ENCODE measurements around the gene YDJC. TPM values are rescaled to one million over a fixed set of nuclear protein-coding genes. Genes with fewer than 3 reads are reported as not detected.

Gene YDJC
- polyA plus RNA-seq, 2 donors, result 28.5 to 31.4 TPM

- Histone ChIP-seq H3K27me3 (ENCODE audit: control insufficient read depth in 1 of 2, insufficient read depth in 2 of 2, low read length in 2 of 2) (no peaks in the 10 kb centered on the region), H3K4me3 (ENCODE audit: low read depth in 1 of 2, low read length in 2 of 2) (no peak overlapping the region), H3K27ac (ENCODE audit: low read depth in 2 of 2, low read length in 1 of 2) (no peak overlapping the region), H3K36me3 (ENCODE audit: control insufficient read depth in 2 of 2, insufficient read depth in 2 of 2, low read length in 1 of 2) (peaks cover 0 to under 1% of the 10 kb centered on the region in 2 donors), H3K9me3 (ENCODE audit: control insufficient read depth in 2 of 2, insufficient read depth in 1 of 2, low read depth in 1 of 2, low read length in 1 of 2) (no peaks in the 10 kb centered on the region), H3K4me1 (ENCODE audit: control insufficient read depth in 2 of 2, insufficient read depth in 2 of 2, low read length in 1 of 2) (peaks cover 4 to 7% of the 10 kb centered on the region in 2 donors)
- 70 to 84% methylated on average over 4 of the region's 4 CpGs for WGBS, 2 donors
Measured at GRCh38 chr22:21633481-21633880, 3.7 kb upstream of the YDJC start.

- Histone ChIP-seq H3K27me3 (ENCODE audit: control insufficient read depth in 1 of 2, insufficient read depth in 2 of 2, low read length in 2 of 2) (no peaks in the 10 kb centered on the region), H3K9me3 (ENCODE audit: control insufficient read depth in 2 of 2, insufficient read depth in 1 of 2, low read depth in 1 of 2, low read length in 1 of 2) (no peaks in the 10 kb centered on the region), H3K4me3 (ENCODE audit: low read depth in 1 of 2, low read length in 2 of 2) (no peak overlapping the region), H3K4me1 (ENCODE audit: control insufficient read depth in 2 of 2, insufficient read depth in 2 of 2, low read length in 1 of 2) (peaks cover 4 to 11% of the 10 kb centered on the region in 2 donors), H3K36me3 (ENCODE audit: control insufficient read depth in 2 of 2, insufficient read depth in 2 of 2, low read length in 1 of 2) (peaks cover 0 to 3% of the 10 kb centered on the region in 2 donors), H3K27ac (ENCODE audit: low read depth in 2 of 2, low read length in 1 of 2) (no peak overlapping the region)
- WGBS, 2 donors, result 95 to 96% methylated on average over 18 of the region's 18 CpGs
Measured at GRCh38 chr22:21632931-21633330, 3.1 kb upstream of the YDJC start.

- no peak within 1 kb of the TSS for H3K27ac ChIP-seq (ENCODE audit: low read depth in 2 of 2, low read length in 1 of 2)
- WGBS, 2 donors, result 80 to 86% methylated on average over 27 of the region's 27 CpGs
- no peak within 1 kb of the TSS for H3K4me3 ChIP-seq (ENCODE audit: low read depth in 1 of 2, low read length in 2 of 2)
- H3K36me3 ChIP-seq (ENCODE audit: control insufficient read depth in 2 of 2, insufficient read depth in 2 of 2, low read length in 1 of 2), result peaks cover 0 to 3% of the 10 kb centered on the region in 2 donors
- no peaks in the 10 kb centered on the region for H3K9me3 ChIP-seq (ENCODE audit: control insufficient read depth in 2 of 2, insufficient read depth in 1 of 2, low read depth in 1 of 2, low read length in 1 of 2)
- no peaks in the 10 kb centered on the region for H3K27me3 ChIP-seq (ENCODE audit: control insufficient read depth in 1 of 2, insufficient read depth in 2 of 2, low read length in 2 of 2)
- peaks cover 4 to 11% of the 10 kb centered on the region in 2 donors for H3K4me1 ChIP-seq (ENCODE audit: control insufficient read depth in 2 of 2, insufficient read depth in 2 of 2, low read length in 1 of 2)
Measured at GRCh38 chr22:21632237-21632895, 2.5 kb upstream of the YDJC start, which contains the start of gene CCDC116. TSS of gene CCDC116 (plus strand) at chr22:21632760. CDS start at chr22:21633182, 422 bp downstream.

- no peak overlapping the region for H3K4me3 ChIP-seq (ENCODE audit: low read depth in 1 of 2, low read length in 2 of 2)
- peaks cover 4 to 13% of the 10 kb centered on the region in 2 donors for H3K4me1 ChIP-seq (ENCODE audit: control insufficient read depth in 2 of 2, insufficient read depth in 2 of 2, low read length in 1 of 2)
- 90 to 91% methylated on average over 4 of the region's 4 CpGs for WGBS, 2 donors
- H3K9me3 ChIP-seq (ENCODE audit: control insufficient read depth in 2 of 2, insufficient read depth in 1 of 2, low read depth in 1 of 2, low read length in 1 of 2), result no peaks in the 10 kb centered on the region
- no peaks in the 10 kb centered on the region for H3K27me3 ChIP-seq (ENCODE audit: control insufficient read depth in 1 of 2, insufficient read depth in 2 of 2, low read length in 2 of 2)
- H3K36me3 ChIP-seq (ENCODE audit: control insufficient read depth in 2 of 2, insufficient read depth in 2 of 2, low read length in 1 of 2), result peaks cover 0 to 3% of the 10 kb centered on the region in 2 donors
- H3K27ac ChIP-seq (ENCODE audit: low read depth in 2 of 2, low read length in 1 of 2), result no peak overlapping the region
Measured at GRCh38 chr22:21631025-21631424, 1.2 kb upstream of the YDJC start.

GRCh38 chr22:21628386-21629254, 1.2 kb downstream of the YDJC start:
- no peaks in the 10 kb centered on the region for H3K27me3 ChIP-seq (ENCODE audit: control insufficient read depth in 1 of 2, insufficient read depth in 2 of 2, low read length in 2 of 2)
- H3K9me3 ChIP-seq (ENCODE audit: control insufficient read depth in 2 of 2, insufficient read depth in 1 of 2, low read depth in 1 of 2, low read length in 1 of 2), result no peaks in the 10 kb centered on the region
- H3K4me3 ChIP-seq (ENCODE audit: low read depth in 1 of 2, low read length in 2 of 2), result peak overlapping the region; percentile 77 to 98
- peaks cover 0 to 6% of the 10 kb centered on the region in 2 donors for H3K36me3 ChIP-seq (ENCODE audit: control insufficient read depth in 2 of 2, insufficient read depth in 2 of 2, low read length in 1 of 2)
- peak overlapping the region; percentile 50 to 72 for H3K27ac ChIP-seq (ENCODE audit: low read depth in 2 of 2, low read length in 1 of 2)
- peaks cover 7 to 22% of the 10 kb centered on the region in 2 donors for H3K4me1 ChIP-seq (ENCODE audit: control insufficient read depth in 2 of 2, insufficient read depth in 2 of 2, low read length in 1 of 2)
- 66 to 80% methylated on average over 47 to 74 of the region's 74 CpGs for WGBS, 2 donors

- peaks cover 8 to 27% of the 10 kb centered on the region in 2 donors for H3K4me1 ChIP-seq (ENCODE audit: control insufficient read depth in 2 of 2, insufficient read depth in 2 of 2, low read length in 1 of 2)
- H3K36me3 ChIP-seq (ENCODE audit: control insufficient read depth in 2 of 2, insufficient read depth in 2 of 2, low read length in 1 of 2), result peaks cover 0 to 16% of the 10 kb centered on the region in 2 donors
Measured at GRCh38 chr22:21626735-21627469, 2.9 kb downstream of the YDJC start.

GRCh38 chr22:21626073-21626734, 3.6 kb downstream of the YDJC start:
- H3K4me1 ChIP-seq (ENCODE audit: control insufficient read depth in 2 of 2, insufficient read depth in 2 of 2, low read length in 1 of 2), result peaks cover 8 to 27% of the 10 kb centered on the region in 2 donors
- H3K9me3 ChIP-seq (ENCODE audit: control insufficient read depth in 2 of 2, insufficient read depth in 1 of 2, low read depth in 1 of 2, low read length in 1 of 2), result no peaks in the 10 kb centered on the region
- peaks cover 0 to 16% of the 10 kb centered on the region in 2 donors for H3K36me3 ChIP-seq (ENCODE audit: control insufficient read depth in 2 of 2, insufficient read depth in 2 of 2, low read length in 1 of 2)
- 66 to 72% methylated on average over 4 of the region's 4 CpGs for WGBS, 2 donors
- H3K27me3 ChIP-seq (ENCODE audit: control insufficient read depth in 1 of 2, insufficient read depth in 2 of 2, low read length in 2 of 2), result no peaks in the 10 kb centered on the region
- no peak overlapping the region for H3K4me3 ChIP-seq (ENCODE audit: low read depth in 1 of 2, low read length in 2 of 2)
- no peak overlapping the region for H3K27ac ChIP-seq (ENCODE audit: low read depth in 2 of 2, low read length in 1 of 2)

More at GRCh38 chr22:21626735-21627469, 2.9 kb downstream of the YDJC start:
- Histone ChIP-seq H3K4me3 (ENCODE audit: low read depth in 1 of 2, low read length in 2 of 2) (no peak overlapping the region), H3K27ac (ENCODE audit: low read depth in 2 of 2, low read length in 1 of 2) (no peak overlapping the region), H3K27me3 (ENCODE audit: control insufficient read depth in 1 of 2, insufficient read depth in 2 of 2, low read length in 2 of 2) (no peaks in the 10 kb centered on the region), H3K9me3 (ENCODE audit: control insufficient read depth in 2 of 2, insufficient read depth in 1 of 2, low read depth in 1 of 2, low read length in 1 of 2) (no peaks in the 10 kb centered on the region)
- WGBS, 2 donors, result 79 to 84% methylated on average over 11 of the region's 11 CpGs

GRCh38 chr22:21624880-21625791, 4.7 kb downstream of the YDJC start:
- WGBS, 2 donors, result 80 to 81% methylated on average over 12 of the region's 12 CpGs
- H3K27ac ChIP-seq (ENCODE audit: low read depth in 2 of 2, low read length in 1 of 2), result peak overlapping the region in 1 of 2 donors; percentile 6

More at GRCh38 chr22:21624880-21625791, 4.7 kb downstream of the YDJC start:
- Histone ChIP-seq H3K9me3 (ENCODE audit: control insufficient read depth in 2 of 2, insufficient read depth in 1 of 2, low read depth in 1 of 2, low read length in 1 of 2) (no peaks in the 10 kb centered on the region), H3K27me3 (ENCODE audit: control insufficient read depth in 1 of 2, insufficient read depth in 2 of 2, low read length in 2 of 2) (no peaks in the 10 kb centered on the region), H3K4me1 (ENCODE audit: control insufficient read depth in 2 of 2, insufficient read depth in 2 of 2, low read length in 1 of 2) (peaks cover 8 to 27% of the 10 kb centered on the region in 2 donors), H3K4me3 (ENCODE audit: low read depth in 1 of 2, low read length in 2 of 2) (no peak overlapping the region), H3K36me3 (ENCODE audit: control insufficient read depth in 2 of 2, insufficient read depth in 2 of 2, low read length in 1 of 2) (peaks cover 0 to 21% of the 10 kb centered on the region in 2 donors)

All from esophagus (tissue), 2 donors.